CD4-positive, CD25-positive, alpha-beta regulatory T cell (primary cell): Measurements from ENCODE around the gene LRP1-AS. TPM values are rescaled to one million over a fixed set of nuclear protein-coding genes. Genes with fewer than 3 reads are reported as not detected.

Experiments
- ATAC-seq, 2 donors: fragments of 150-1000 bp; cut with Tn5 transposase; one replicate each; pipeline ENCODE4 v1.10.0; 2021; ENCODE audit warnings: low read depth in 2 of 2, moderate number of reproducible peaks in 2 of 2, moderate library complexity in 1 of 2
- DNase-seq, 3 donors: peaks; one replicate each; pipeline versions ENCODE4 v3.0.0 to v3.0.0-alpha.2; 2012 to 2022; ENCODE audit warnings: mixed read lengths in 1 of 3
- H3K27ac ChIP-seq: one replicate; pipeline ENCODE4 v1.7.0; 2013; ENCODE audit warnings: mild to moderate bottlenecking, low read length; ENCODE audit not compliant: insufficient read depth, poor library complexity, severe bottlenecking
- H3K27me3 ChIP-seq: one replicate; pipeline ENCODE4 v1.7.0; 2013; ENCODE audit warnings: low read length; ENCODE audit not compliant: control insufficient read depth, insufficient read depth
- H3K36me3 ChIP-seq: one replicate; pipeline ENCODE4 v1.7.0; 2013; ENCODE audit warnings: mild to moderate bottlenecking, low read length, moderate library complexity; ENCODE audit not compliant: control insufficient read depth, insufficient read depth
- H3K4me1 ChIP-seq: 2 replicates; pipeline ENCODE4 v1.7.0; 2013; ENCODE audit warnings: mild to moderate bottlenecking, low read length; ENCODE audit not compliant: insufficient read depth, control insufficient read depth, poor library complexity, severe bottlenecking
- H3K4me3 ChIP-seq: one replicate; pipeline ENCODE4 v1.7.0; 2013; ENCODE audit warnings: low read depth, mild to moderate bottlenecking, low read length, moderate library complexity
- H3K9me3 ChIP-seq, 2 experiments: 1 replicate in 1 of 2; 2 replicates in 1 of 2; pipeline ENCODE4 v1.7.0; 2013; ENCODE audit warnings: low read length in 2 of 2, mild to moderate bottlenecking in 1 of 2, moderate library complexity in 1 of 2; ENCODE audit not compliant: control insufficient read depth in 2 of 2
- H3K27ac Mint-ChIP-seq, 3 donors: one replicate each; pipeline ENCODE4 v1.8.0; 2020 to 2022; ENCODE audit warnings: mild to moderate bottlenecking in 3 of 3, mixed read lengths in 3 of 3, moderate library complexity in 2 of 3
- H3K27me3 Mint-ChIP-seq: one replicate; pipeline ENCODE4 v1.8.0; 2022; ENCODE audit warnings: mild to moderate bottlenecking, mixed read lengths
- H3K36me3 Mint-ChIP-seq: one replicate; pipeline ENCODE4 v1.8.0; 2020; ENCODE audit warnings: mixed read lengths
- H3K4me1 Mint-ChIP-seq, 4 donors: one replicate each; pipeline ENCODE4 v1.8.0; 2020 to 2022; ENCODE audit warnings: mixed read lengths in 4 of 4, mild to moderate bottlenecking in 1 of 4
- H3K4me3 Mint-ChIP-seq, 4 donors: one replicate each; pipeline ENCODE4 v1.8.0; 2020 to 2022; ENCODE audit warnings: mild to moderate bottlenecking in 4 of 4, mixed read lengths in 4 of 4, moderate library complexity in 3 of 4
- H3K9me3 Mint-ChIP-seq, 7 donors: one replicate each; pipeline ENCODE4 v1.8.0; 2020 to 2022; ENCODE audit warnings: mixed read lengths in 7 of 7, mild to moderate bottlenecking in 3 of 7, moderate library complexity in 2 of 7
- polyA plus RNA-seq, 4 donors: library from polyadenylated mRNA; unstranded; fragments of 300-500 nt; fragmentation: Illumina TruSeq; gene quantifications; one replicate each; pipeline ENCODE4 v1.2.3, GENCODE V29; 2021
- total RNA-seq: library from RNA; stranded (reverse); gene quantifications from one replicate; pipeline ENCODE4 v1.2.3, GENCODE V29; 2022

Gene LRP1-AS
- total and polyA plus RNA-seq, 5 donors from 2014 or later: not detected

GRCh38 chr12:57109207-57110103, 38.0 kb downstream of the LRP1-AS start:
- H3K27ac ChIP-seq: peak overlapping the region; percentile 98
- Mint-ChIP-seq H3K27me3 (peaks cover 14% of the 10 kb centered on the region), H3K27ac (peak overlapping the region; percentile 93 to 99 (median 98)), H3K36me3 (peaks cover 16% of the 10 kb centered on the region), H3K4me3 (peak overlapping the region; percentile 91 to 100 (median 97)), H3K9me3 (peaks cover 0 to 5% (median 0%) of the 10 kb centered on the region in 7 donors), H3K4me1 (peaks cover 0 to 62% (median 40%) of the 10 kb centered on the region in 4 donors)
- peak overlapping the region; percentile 88 for H3K4me3 ChIP-seq
- H3K4me1 ChIP-seq: peaks cover 48% of the 10 kb centered on the region
- peaks cover 41% of the 10 kb centered on the region for H3K36me3 ChIP-seq
- no peaks in the 10 kb centered on the region for H3K9me3 ChIP-seq
- no peaks in the 10 kb centered on the region for H3K27me3 ChIP-seq
- DNase-seq (no peak), ATAC-seq (no peak)

GRCh38 chr12:57107456-57108155, 39.8 kb downstream of the LRP1-AS start:
- Histone ChIP-seq H3K36me3 (peaks cover 50% of the 10 kb centered on the region), H3K9me3 (no peaks in the 10 kb centered on the region), H3K4me3 (no peak overlapping the region), H3K27ac (no peak overlapping the region), H3K27me3 (no peaks in the 10 kb centered on the region), H3K4me1 (peaks cover 48% of the 10 kb centered on the region)
- DNase-seq (no peak), ATAC-seq (no peak)
- H3K27me3 Mint-ChIP-seq: peaks cover 14% of the 10 kb centered on the region
- H3K27ac Mint-ChIP-seq: peak overlapping the region; percentile 73 to 99 (median 76)
- H3K4me1 Mint-ChIP-seq: peaks cover 0 to 60% (median 41%) of the 10 kb centered on the region in 4 donors
- H3K4me3 Mint-ChIP-seq: peak overlapping the region; percentile 73 to 100 (median 84)
- H3K36me3 Mint-ChIP-seq: peaks cover 16% of the 10 kb centered on the region
- H3K9me3 Mint-ChIP-seq: peaks cover 0 to 5% (median 0%) of the 10 kb centered on the region in 7 donors

- peaks cover 0 to under 1% (median 0%) of the 10 kb centered on the region in 7 donors for H3K9me3 Mint-ChIP-seq
- peaks cover 59% of the 10 kb centered on the region for H3K36me3 ChIP-seq
- peaks cover 3% of the 10 kb centered on the region for H3K27me3 Mint-ChIP-seq
- H3K4me3 ChIP-seq: no peak overlapping the region
- H3K27ac Mint-ChIP-seq: peak overlapping the region; percentile 36 to 85 (median 58)
- peak overlapping the region in 1 of 4 donors; percentile 79 for H3K4me3 Mint-ChIP-seq
- H3K27me3 ChIP-seq: no peaks in the 10 kb centered on the region
- no peak for ATAC-seq
- DNase-seq: no peak
- H3K36me3 Mint-ChIP-seq: peaks cover 16% of the 10 kb centered on the region
- H3K9me3 ChIP-seq: no peaks in the 10 kb centered on the region
- peaks cover 0 to 54% (median 31%) of the 10 kb centered on the region in 4 donors for H3K4me1 Mint-ChIP-seq
- no peak overlapping the region for H3K27ac ChIP-seq
- H3K4me1 ChIP-seq: peaks cover 35% of the 10 kb centered on the region
Observed at GRCh38 chr12:57106021-57106708, 41.3 kb downstream of the LRP1-AS start.

GRCh38 chr12:57105011-57105753, 42.2 kb downstream of the LRP1-AS start:
- ATAC-seq (no peak), DNase-seq (no peak)
- H3K4me1 ChIP-seq: peaks cover 25% of the 10 kb centered on the region
- peaks cover 60% of the 10 kb centered on the region for H3K36me3 ChIP-seq
- H3K36me3 Mint-ChIP-seq: peaks cover 20% of the 10 kb centered on the region
- no peak overlapping the region for H3K4me3 ChIP-seq
- H3K9me3 Mint-ChIP-seq: no peaks in the 10 kb centered on the region
- H3K9me3 ChIP-seq: no peaks in the 10 kb centered on the region
- H3K27ac ChIP-seq: no peak overlapping the region
- H3K4me1 Mint-ChIP-seq: peaks cover 0 to 56% (median 29%) of the 10 kb centered on the region in 4 donors
- H3K4me3 Mint-ChIP-seq: no peak overlapping the region
- no peaks in the 10 kb centered on the region for H3K27me3 ChIP-seq
- H3K27me3 Mint-ChIP-seq: no peaks in the 10 kb centered on the region
- H3K27ac Mint-ChIP-seq: peak overlapping the region in 2 of 3 donors; percentile 69 to 94

GRCh38 chr12:57104292-57104910, 43.0 kb downstream of the LRP1-AS start:
- Mint-ChIP-seq H3K27me3 (no peaks in the 10 kb centered on the region), H3K36me3 (peaks cover 27% of the 10 kb centered on the region), H3K4me1 (peaks cover 0 to 53% (median 22%) of the 10 kb centered on the region in 4 donors), H3K27ac (peak overlapping the region in 2 of 3 donors; percentile 69 to 94), H3K4me3 (no peak overlapping the region), H3K9me3 (no peaks in the 10 kb centered on the region)
- DNase-seq (no peak), ATAC-seq (no peak)
- no peak overlapping the region for H3K4me3 ChIP-seq
- peaks cover 17% of the 10 kb centered on the region for H3K4me1 ChIP-seq
- H3K27me3 ChIP-seq: no peaks in the 10 kb centered on the region
- peaks cover 68% of the 10 kb centered on the region for H3K36me3 ChIP-seq
- H3K27ac ChIP-seq: no peak overlapping the region
- no peaks in the 10 kb centered on the region for H3K9me3 ChIP-seq

GRCh38 chr12:57103856-57104255, 43.6 kb downstream of the LRP1-AS start:
- H3K27me3 ChIP-seq: no peaks in the 10 kb centered on the region
- no peak for DNase-seq
- no peaks in the 10 kb centered on the region for H3K9me3 ChIP-seq
- Mint-ChIP-seq H3K27ac (no peak overlapping the region), H3K9me3 (no peaks in the 10 kb centered on the region), H3K27me3 (no peaks in the 10 kb centered on the region), H3K36me3 (peaks cover 32% of the 10 kb centered on the region), H3K4me1 (peaks cover 0 to 52% (median 20%) of the 10 kb centered on the region in 4 donors), H3K4me3 (no peak overlapping the region)
- H3K4me3 ChIP-seq: no peak overlapping the region
- H3K36me3 ChIP-seq: peaks cover 73% of the 10 kb centered on the region
- H3K27ac ChIP-seq: no peak overlapping the region
- H3K4me1 ChIP-seq: peaks cover 14% of the 10 kb centered on the region
- no peak for ATAC-seq
